ENCODE data around the gene PDXK.

DNA sequence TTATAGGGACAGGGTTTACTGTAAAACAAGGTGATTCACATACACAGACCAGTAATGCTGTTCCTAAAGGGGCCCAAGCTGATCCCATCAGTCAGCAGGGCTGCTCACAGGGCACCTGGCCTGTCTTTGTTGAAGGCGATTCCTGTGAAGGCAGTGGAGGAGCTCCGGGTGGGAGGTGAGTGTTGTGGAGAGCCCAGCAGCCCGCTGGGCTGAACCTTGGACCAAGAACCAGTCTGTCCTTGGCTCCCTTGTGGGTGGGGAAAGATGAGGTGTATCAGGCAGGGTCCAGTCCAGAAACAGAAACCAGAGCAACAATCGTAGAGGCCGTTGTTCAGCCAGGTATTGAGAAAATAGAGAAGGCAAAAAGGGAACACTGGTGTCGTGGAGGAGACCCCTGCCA is 12.5 kb downstream of the PDXK start:
- no peak for TF ChIP-seq POLR2AphosphoS5 (IDR thresholded peaks at IDR 0.05)
- no peak for TF ChIP-seq POLR2A (IDR thresholded peaks at IDR 0.05)
- TF ChIP-seq, protein P1, sequence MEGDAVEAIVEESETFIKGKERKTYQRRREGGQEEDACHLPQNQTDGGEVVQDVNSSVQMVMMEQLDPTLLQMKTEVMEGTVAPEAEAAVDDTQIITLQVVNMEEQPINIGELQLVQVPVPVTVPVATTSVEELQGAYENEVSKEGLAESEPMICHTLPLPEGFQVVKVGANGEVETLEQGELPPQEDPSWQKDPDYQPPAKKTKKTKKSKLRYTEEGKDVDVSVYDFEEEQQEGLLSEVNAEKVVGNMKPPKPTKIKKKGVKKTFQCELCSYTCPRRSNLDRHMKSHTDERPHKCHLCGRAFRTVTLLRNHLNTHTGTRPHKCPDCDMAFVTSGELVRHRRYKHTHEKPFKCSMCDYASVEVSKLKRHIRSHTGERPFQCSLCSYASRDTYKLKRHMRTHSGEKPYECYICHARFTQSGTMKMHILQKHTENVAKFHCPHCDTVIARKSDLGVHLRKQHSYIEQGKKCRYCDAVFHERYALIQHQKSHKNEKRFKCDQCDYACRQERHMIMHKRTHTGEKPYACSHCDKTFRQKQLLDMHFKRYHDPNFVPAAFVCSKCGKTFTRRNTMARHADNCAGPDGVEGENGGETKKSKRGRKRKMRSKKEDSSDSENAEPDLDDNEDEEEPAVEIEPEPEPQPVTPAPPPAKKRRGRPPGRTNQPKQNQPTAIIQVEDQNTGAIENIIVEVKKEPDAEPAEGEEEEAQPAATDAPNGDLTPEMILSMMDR (IDR thresholded peaks at IDR 0.05), result no peak

Data from sigmoid colon (tissue), 4 donors.